Adrenal gland (tissue), 5 donors: ENCODE measurements around the gene MSTO1.
"Not testable (repeated sequence)": the region's sequence is repeated elsewhere in the genome, so short reads cannot be mapped to it uniquely, and the experiment has no call there.

Experiments used
- CTCF ChIP-seq, 6 experiments: fragments of 450-650 bp in 4 of 6; fragments of 200-600 bp in 2 of 6; sonication (generic) in 1 of 6; IDR thresholded peaks; 1 replicate in 5 of 6; 2 replicates in 1 of 6; pipeline versions ENCODE4 v1.5.1 to v1.8.0; 2016 to 2021; ENCODE audit warnings: antibody characterized with exemption in 6 of 6, mild to moderate bottlenecking in 2 of 6, moderate library complexity in 1 of 6
- POLR2A ChIP-seq, 2 donors: fragments of 450-650 bp; IDR thresholded peaks; one replicate each; pipeline ENCODE4 v1.6.1; 2017; ENCODE audit warnings: antibody characterized with exemption in 2 of 2, mild to moderate bottlenecking in 2 of 2, moderate library complexity in 1 of 2
- donor health status: DM: no; HTN: no; CAD: no.

DNA sequence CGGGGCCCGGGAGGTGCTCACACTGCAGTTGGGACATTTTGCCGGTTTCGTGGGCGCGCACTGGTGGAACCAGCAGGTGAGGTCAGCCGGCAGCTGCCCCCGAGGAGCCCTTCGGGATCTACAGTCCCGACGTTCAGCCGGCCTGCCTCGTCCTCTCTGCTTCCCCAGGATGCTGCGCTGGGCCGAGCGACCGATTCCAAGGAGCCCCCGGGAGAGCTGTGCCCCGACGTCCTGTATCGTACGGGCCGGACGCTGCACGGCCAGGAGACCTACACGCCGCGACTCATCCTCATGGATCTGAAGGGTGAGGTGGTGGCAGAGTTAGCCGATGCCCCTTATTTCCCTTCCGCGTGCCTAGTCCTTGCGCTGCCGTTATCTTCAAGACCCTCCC is 234 bp downstream of the MSTO1 start:
- TF ChIP-seq CTCF, POLR2A (IDR thresholded peaks at IDR 0.05): not testable (repeated sequence)
